ENCODE measurements around the gene TMEM54.

- TF ChIP-seq CTCF (IDR thresholded peaks at IDR 0.05) (no peak), EZH2 (IDR thresholded peaks at IDR 0.05; ENCODE audit: borderline replicate concordance, insufficient read depth, low read depth, low read length, poor library complexity, severe bottlenecking) (no peak)
Observed at GRCh38 chr1:32928715-32929114, 27.5 kb upstream of the TMEM54 start.
